LNCAP (cell line): Measurements from ENCODE around the gene F2RL3.

Experiments used
- TF ChIP-seq, protein P1 (sequence below): fragments of 450-650 bp; IDR thresholded peaks from 2 replicates; pipeline ENCODE4 v1.5.1; 2017; ENCODE audit warnings: mild to moderate bottlenecking

Gene F2RL3

DNA sequence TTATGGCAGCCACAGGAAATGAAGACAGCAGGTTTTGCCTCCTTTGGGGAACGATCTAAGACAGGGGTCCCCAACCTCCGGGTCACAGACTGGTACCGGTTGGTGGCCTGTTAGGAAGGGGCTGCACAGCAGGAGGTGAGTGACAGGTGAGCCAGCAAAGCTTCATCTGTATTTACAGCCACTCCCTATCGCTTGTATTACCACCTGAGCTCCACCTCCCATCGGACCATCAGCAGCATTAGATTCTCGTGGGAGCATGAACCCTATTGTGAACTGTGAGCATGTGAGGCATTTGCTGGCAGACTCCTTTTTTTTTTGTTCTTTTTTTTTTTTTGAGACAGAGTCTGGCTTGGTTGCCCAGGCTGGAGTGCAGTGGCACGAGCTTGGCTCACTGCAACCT is 22.2 kb downstream of the F2RL3 start:
- TF ChIP-seq, protein P1, sequence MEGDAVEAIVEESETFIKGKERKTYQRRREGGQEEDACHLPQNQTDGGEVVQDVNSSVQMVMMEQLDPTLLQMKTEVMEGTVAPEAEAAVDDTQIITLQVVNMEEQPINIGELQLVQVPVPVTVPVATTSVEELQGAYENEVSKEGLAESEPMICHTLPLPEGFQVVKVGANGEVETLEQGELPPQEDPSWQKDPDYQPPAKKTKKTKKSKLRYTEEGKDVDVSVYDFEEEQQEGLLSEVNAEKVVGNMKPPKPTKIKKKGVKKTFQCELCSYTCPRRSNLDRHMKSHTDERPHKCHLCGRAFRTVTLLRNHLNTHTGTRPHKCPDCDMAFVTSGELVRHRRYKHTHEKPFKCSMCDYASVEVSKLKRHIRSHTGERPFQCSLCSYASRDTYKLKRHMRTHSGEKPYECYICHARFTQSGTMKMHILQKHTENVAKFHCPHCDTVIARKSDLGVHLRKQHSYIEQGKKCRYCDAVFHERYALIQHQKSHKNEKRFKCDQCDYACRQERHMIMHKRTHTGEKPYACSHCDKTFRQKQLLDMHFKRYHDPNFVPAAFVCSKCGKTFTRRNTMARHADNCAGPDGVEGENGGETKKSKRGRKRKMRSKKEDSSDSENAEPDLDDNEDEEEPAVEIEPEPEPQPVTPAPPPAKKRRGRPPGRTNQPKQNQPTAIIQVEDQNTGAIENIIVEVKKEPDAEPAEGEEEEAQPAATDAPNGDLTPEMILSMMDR, result no peak

DNA sequence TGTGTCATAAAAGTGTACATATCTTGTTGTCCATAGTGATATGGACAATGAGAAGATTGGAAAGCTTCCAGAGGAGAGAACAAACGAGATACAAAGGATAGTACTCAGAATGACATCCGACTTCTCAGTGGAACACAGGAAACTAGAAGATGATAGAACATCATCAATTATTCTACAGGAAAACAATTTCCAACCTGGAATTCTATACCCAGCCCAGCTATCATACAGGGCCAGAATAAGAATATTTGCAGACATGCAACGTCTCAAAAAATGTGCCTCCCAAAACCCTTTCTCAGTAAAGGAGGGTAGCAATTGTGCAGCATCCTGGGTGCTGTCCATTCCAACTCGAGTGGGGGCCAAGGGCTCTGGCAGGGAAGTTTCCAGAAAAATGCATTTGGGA is 24.0 kb downstream of the F2RL3 start:
- TF ChIP-seq, protein P1, result no peak

DNA sequence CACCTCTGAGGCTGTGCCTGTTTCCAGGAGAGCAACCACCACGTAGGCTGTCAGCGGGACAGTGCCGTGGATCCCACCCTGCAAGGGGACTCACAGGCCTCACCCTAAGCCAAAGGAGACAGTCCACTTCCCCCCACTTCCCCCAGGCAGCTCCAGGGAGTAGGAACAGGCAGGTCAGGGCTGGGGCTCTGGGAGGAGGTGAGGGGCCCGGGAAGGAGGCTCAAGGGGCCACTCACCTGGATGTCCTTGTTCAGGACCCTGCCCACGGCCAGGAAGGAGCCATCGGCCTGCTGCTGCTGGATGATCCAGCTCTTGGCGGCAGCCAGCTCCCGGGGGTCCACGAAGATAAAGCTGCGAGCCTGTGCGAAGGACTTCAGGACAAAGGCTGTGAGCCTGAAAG is 25.6 kb downstream of the F2RL3 start:
- TF ChIP-seq, protein P1, result no peak

DNA sequence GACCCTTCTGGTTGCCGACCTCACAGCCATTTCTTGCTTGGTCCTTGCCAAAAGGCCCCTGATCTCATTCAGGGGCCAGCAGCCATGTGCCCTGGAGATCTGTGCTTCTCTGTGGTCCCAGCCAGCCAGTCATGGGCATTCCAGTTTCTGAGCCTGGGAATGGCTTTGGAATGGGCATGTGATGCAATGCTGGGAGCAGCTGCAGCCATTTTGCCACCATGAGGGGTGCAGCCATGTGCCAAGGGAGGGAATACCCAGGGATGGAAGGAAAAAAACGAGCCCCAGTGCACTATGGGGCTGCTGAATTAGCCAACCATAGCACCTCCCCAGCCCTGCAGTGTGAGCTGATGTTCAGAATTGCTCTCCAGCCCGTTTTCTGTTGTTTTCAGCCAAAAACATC is 26.3 kb downstream of the F2RL3 start:
- TF ChIP-seq, protein P1, result no peak

DNA sequence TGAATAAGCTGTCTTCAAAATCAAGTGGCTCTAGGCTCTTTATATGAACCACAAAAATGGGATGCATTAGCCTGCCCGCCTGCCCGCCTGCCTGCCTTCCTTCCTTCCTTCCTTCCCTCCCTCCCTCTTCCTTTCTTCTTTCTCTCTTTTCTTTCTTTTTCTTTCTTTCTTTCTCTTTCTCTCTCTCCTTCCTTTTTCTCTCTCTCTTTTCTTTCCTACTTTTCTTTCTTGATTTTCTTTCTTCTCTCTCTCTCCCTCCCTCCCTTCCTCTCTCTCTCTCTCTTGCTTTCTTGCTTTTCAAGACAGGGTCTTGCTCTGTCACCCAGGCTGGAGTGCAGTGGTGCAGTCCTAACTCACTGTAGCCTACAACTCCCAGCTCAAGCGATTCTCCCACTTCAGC is 26.9 kb downstream of the F2RL3 start:
- TF ChIP-seq, protein P1, result no peak

DNA sequence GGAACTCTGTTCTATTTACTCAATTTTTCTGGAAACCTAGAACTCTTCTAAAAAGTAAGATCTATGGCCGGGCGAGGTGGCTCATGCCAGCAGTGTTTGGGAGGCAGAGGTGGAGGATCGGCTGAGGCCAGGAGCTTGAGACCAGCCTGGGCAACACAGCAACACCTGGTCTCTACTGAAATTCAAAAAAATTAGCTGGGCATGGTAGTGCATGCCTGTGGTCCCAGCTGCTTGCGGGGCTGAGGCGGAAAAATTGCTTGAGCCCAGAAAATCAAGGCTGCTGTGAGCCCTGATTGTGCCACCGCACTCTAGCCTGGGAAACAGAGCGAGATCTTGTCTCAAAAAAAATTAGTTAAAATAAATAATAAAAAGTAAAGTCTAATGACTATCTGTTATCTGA is 28.6 kb downstream of the F2RL3 start:
- TF ChIP-seq, protein P1, result no peak

DNA sequence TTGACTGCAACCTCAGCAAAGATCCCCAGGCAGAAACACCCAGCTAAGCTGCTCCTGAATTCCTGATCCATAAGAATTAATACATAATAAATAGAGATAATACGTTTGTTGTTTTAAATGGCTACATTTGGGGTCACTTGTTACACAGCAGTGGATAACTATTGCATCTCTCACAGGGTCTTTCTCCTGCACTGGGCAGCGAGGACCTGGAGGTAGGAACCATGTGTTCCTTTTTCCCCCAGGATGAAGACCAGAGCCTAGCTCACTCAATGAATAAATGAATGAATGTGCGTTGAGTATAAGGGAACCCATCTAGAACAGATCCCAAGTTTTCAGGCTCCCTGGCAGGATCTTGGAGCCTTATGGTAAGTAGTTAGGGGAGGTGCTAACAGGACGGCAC is 30.7 kb downstream of the F2RL3 start:
- TF ChIP-seq, protein P1, result no peak

DNA sequence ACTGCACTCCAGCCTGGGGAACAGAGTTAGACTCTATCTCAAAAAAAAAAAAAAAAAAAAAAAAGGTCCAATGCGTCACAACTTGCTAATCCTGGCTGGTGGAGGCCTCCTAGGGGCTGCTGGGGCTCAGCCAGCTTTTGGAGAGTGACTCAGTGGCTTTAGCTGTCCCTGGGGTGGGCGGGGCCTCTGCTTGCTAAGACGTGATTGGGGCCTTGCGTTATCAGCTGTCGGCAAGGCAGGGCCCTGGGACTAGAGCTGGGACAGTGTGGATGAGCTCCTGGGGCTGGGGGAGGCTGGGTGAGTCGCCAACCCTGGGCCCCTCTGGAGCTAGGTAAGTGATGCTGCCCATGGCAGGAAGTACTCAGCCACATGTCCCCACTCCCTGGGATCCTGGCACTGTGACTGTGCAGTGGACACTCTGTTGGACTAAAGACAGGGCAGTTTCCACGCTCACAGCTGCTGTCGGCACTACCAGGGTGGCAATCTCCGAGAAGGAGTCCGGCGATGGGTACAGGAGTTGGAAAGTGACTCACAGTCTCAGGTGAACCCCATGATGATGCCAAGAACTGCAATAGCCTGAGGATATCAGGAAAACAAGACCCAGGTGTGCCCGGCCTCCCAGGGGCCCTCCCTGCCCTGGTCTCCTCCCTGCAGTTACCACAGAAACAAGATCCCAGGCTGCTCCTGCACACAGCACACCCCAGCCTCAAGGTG is 32.2 kb downstream of the F2RL3 start:
- TF ChIP-seq, protein P1, result no peak
